HEK293 (cell line): ENCODE measurements around the gene AMACR.

ENCODE experiments used
- CTCF ChIA-PET: fragments of 350-600 bp; formaldehyde crosslinking; extraction: SDS; loops from one replicate; lab custom pipeline; 2021; ENCODE audit warnings: antibody characterized with exemption; lab: Yijun Ruan, JAX
- POLR2A ChIA-PET: fragments of 300-600 bp; formaldehyde crosslinking; extraction: SDS; loops from one replicate; lab custom pipeline; 2020; ENCODE audit warnings: antibody characterized with exemption, inconsistent platforms; lab: Yijun Ruan, JAX
- H3K27ac ChIP-seq: fragments of 200-500 bp; sonication (Bioruptor generic); 2 replicates; pipeline ENCODE4 v1.5.1; 2014; ENCODE audit warnings: low read depth, low read length, control low read depth, inconsistent platforms; ENCODE audit errors: extremely low read depth
- H3K36me3 ChIP-seq, 2 experiments: fragments of 200-500 bp in 1 of 2; sonication (Bioruptor generic) in 1 of 2; 1 replicate in 1 of 2; 2 replicates in 1 of 2; pipeline ENCODE4 v1.5.1; 2014 to 2017; ENCODE audit warnings: inconsistent platforms in 2 of 2, low read length in 2 of 2; ENCODE audit not compliant: control insufficient read depth in 2 of 2, insufficient read depth in 1 of 2
- H3K4me1 ChIP-seq: fragments of 200-500 bp; sonication (Bioruptor generic); 2 replicates; pipeline ENCODE4 v1.5.1; 2014; ENCODE audit warnings: mild to moderate bottlenecking, low read length, inconsistent platforms; ENCODE audit not compliant: control insufficient read depth, insufficient read depth
- H3K4me3 ChIP-seq: 2 replicates; pipeline ENCODE4 v1.5.1; 2011; ENCODE audit warnings: low read depth, mild to moderate bottlenecking, control low read depth, low read length, moderate library complexity
- H3K9me3 ChIP-seq: fragments of 200-500 bp; sonication (Bioruptor generic); 2 replicates; pipeline ENCODE4 v1.5.1; 2014; ENCODE audit warnings: low read depth, low read length, inconsistent platforms; ENCODE audit not compliant: control insufficient read depth, insufficient read depth
- KLF16 ChIP-seq: fragments of 450-650 bp; formaldehyde crosslinking; IDR thresholded peaks from 2 replicates; pipeline ENCODE4 v1.5.1; 2017; ENCODE audit warnings: missing biosample characterization, missing genetic modification characterization
- KLF9 ChIP-seq: fragments of 450-650 bp; formaldehyde crosslinking; IDR thresholded peaks from 2 replicates; pipeline ENCODE4 v1.5.1; 2016; ENCODE audit warnings: missing biosample characterization, missing genetic modification characterization, low read depth
- REPIN1 ChIP-seq: fragments of 450-650 bp; formaldehyde crosslinking; IDR thresholded peaks from 2 replicates; pipeline ENCODE4 v1.5.1; 2017; ENCODE audit warnings: missing biosample characterization, missing genetic modification characterization, low read depth
- SP7 ChIP-seq: fragments of 450-650 bp; formaldehyde crosslinking; IDR thresholded peaks from 2 replicates; pipeline ENCODE4 v1.5.1; 2016; ENCODE audit warnings: missing biosample characterization, missing genetic modification characterization
- TRIM28 ChIP-seq: IDR thresholded peaks from 2 replicates; pipeline ENCODE4 v1.6.1; 2011; ENCODE audit warnings: low read length, control low read depth, borderline replicate concordance
- YY1 ChIP-seq: fragments of 450-650 bp; formaldehyde crosslinking; IDR thresholded peaks from 2 replicates; pipeline ENCODE4 v1.5.1; 2018; ENCODE audit warnings: missing biosample characterization, missing genetic modification characterization
- ZBTB11 ChIP-seq: fragments of 450-650 bp; formaldehyde crosslinking; conservative IDR thresholded peaks from 2 replicates; pipeline ENCODE4 v1.5.1; 2016; ENCODE audit warnings: low read depth, missing biosample characterization, missing genetic modification characterization
- ZFP3 ChIP-seq: fragments of 450-650 bp; formaldehyde crosslinking; IDR thresholded peaks from 2 replicates; pipeline ENCODE4 v1.5.1; 2016; ENCODE audit warnings: low read depth, missing biosample characterization, missing genetic modification characterization
- ZNF350 ChIP-seq: fragments of 450-650 bp; formaldehyde crosslinking; IDR thresholded peaks from 2 replicates; pipeline ENCODE4 v1.5.0; 2017; ENCODE audit warnings: missing biosample characterization, mild to moderate bottlenecking, missing genetic modification characterization
- ZNF37A ChIP-seq: fragments of 450-650 bp; IDR thresholded peaks from 2 replicates; pipeline ENCODE4 v1.5.1; 2018; ENCODE audit warnings: missing biosample characterization, missing genetic modification characterization
- ZNF426 ChIP-seq: fragments of 450-650 bp; formaldehyde crosslinking; IDR thresholded peaks from 2 replicates; pipeline ENCODE4 v1.5.1; 2017; ENCODE audit warnings: missing biosample characterization, missing genetic modification characterization, mild to moderate bottlenecking, inconsistent platforms, moderate library complexity
- ZNF510 ChIP-seq: fragments of 450-650 bp; formaldehyde crosslinking; IDR thresholded peaks from 2 replicates; pipeline ENCODE4 v1.5.1; 2018; ENCODE audit warnings: mild to moderate bottlenecking, missing genetic modification characterization, missing biosample characterization; ENCODE audit not compliant: insufficient replicate concordance
- ZNF623 ChIP-seq: fragments of 450-650 bp; formaldehyde crosslinking; IDR thresholded peaks from 2 replicates; pipeline ENCODE4 v1.5.1; 2016; ENCODE audit warnings: missing biosample characterization, missing genetic modification characterization
- ZNF624 ChIP-seq: fragments of 450-650 bp; formaldehyde crosslinking; IDR thresholded peaks from 2 replicates; pipeline ENCODE4 v1.5.1; 2017; ENCODE audit warnings: missing biosample characterization, missing genetic modification characterization
- ZNF629 ChIP-seq: fragments of 450-650 bp; formaldehyde crosslinking; IDR thresholded peaks from 2 replicates; pipeline ENCODE4 v1.5.1; 2017; ENCODE audit warnings: missing biosample characterization, missing genetic modification characterization
- ZNF654 ChIP-seq: fragments of 450-650 bp; formaldehyde crosslinking; IDR thresholded peaks from 2 replicates; pipeline ENCODE4 v1.5.1; 2016; ENCODE audit warnings: low read depth, missing biosample characterization, missing genetic modification characterization
- ZNF658 ChIP-seq: fragments of 450-650 bp; formaldehyde crosslinking; IDR thresholded peaks from 2 replicates; pipeline ENCODE4; 2016; ENCODE audit warnings: missing biosample characterization, missing genetic modification characterization
- ZNF660 ChIP-seq: fragments of 450-650 bp; IDR thresholded peaks from 2 replicates; pipeline ENCODE4 v1.5.1; 2018; ENCODE audit warnings: missing biosample characterization, mild to moderate bottlenecking, missing genetic modification characterization
- ZNF664 ChIP-seq: fragments of 450-650 bp; formaldehyde crosslinking; IDR thresholded peaks from 2 replicates; pipeline ENCODE4 v1.5.1; 2016; ENCODE audit warnings: missing biosample characterization, missing genetic modification characterization
- ZNF747 ChIP-seq: fragments of 450-650 bp; formaldehyde crosslinking; IDR thresholded peaks from 2 replicates; pipeline ENCODE4 v1.5.1; 2016; ENCODE audit warnings: missing biosample characterization, missing genetic modification characterization
- ZNF76 ChIP-seq: fragments of 450-650 bp; formaldehyde crosslinking; IDR thresholded peaks from 2 replicates; pipeline ENCODE4; 2016; ENCODE audit warnings: low read depth, missing biosample characterization, missing genetic modification characterization, borderline replicate concordance
- TF ChIP-seq, protein P1 (sequence below): fragments of 450-650 bp; formaldehyde crosslinking; IDR thresholded peaks from 2 replicates; pipeline ENCODE4 v1.5.1; 2016; ENCODE audit warnings: missing biosample characterization, missing genetic modification characterization
- TF ChIP-seq, protein P2 (sequence below): fragments of 450-650 bp; formaldehyde crosslinking; IDR thresholded peaks from 2 replicates; pipeline ENCODE4 v1.5.1; 2016; ENCODE audit warnings: missing biosample characterization, missing genetic modification characterization, borderline replicate concordance

Gene AMACR

DNA sequence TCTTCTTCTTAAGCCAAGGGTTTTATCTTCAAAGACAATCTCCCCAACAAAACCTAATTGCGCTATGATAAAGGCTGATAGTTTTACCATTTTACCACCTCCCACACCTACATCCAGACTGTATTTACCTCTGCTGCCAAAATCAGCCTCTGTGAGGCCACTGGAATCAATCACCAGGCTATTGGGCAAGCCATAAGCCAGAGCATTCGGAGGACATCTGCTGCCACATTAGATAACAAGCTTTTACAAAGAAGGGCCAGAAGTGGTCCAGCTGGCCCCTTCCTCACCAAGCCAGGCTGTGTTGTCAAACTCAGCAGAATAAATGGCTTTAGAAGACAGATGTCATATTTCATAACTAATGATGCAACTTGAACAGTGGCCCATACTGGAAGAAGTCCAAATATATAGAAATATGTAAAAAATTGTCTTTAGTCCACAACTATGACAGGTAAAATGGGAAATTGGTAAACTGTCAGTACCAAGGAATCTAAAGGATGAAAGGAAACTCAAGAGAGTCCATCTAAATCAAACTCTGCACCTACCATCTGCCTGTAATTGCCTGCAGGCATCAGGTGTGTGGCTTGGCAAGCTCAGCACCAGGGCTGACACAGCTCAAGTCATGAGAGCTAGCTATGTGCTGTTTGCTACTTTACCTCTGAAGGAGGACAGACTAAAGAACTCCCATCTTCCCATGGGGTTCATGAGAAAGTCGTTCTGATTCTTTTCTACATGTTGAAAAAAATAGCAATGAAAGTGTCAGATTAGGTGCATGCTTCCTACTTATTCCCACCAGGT is 39.4 kb downstream of the AMACR start (continued):
- TF ChIP-seq ZBTB11 (tag by site-specific recombination) (no peak), KLF16 (tag by site-specific recombination) (no peak), ZNF629 (tag by site-specific recombination) (no peak), ZNF624 (tag by site-specific recombination) (no peak), ZNF76 (no peak), SP7 (tag by site-specific recombination) (no peak), ZNF623 (tag by site-specific recombination) (no peak)

- H3K4me1 ChIP-seq = no peaks in the 10 kb centered on the region
- TF ChIP-seq YY1 (tag by site-specific recombination) (no peak), ZNF658 (tag by site-specific recombination) (no peak), ZNF747 (tag by site-specific recombination) (no peak), ZFP3 (tag by site-specific recombination) (no peak), KLF9 (no peak), TRIM28 (no peak), ZNF654 (no peak), ZNF623 (tag by site-specific recombination) (no peak), ZNF350 (tag by site-specific recombination) (no peak), ZNF426 (no peak), ZNF37A (tag by site-specific recombination) (no peak), ZNF660 (tag by site-specific recombination) (no peak), REPIN1 (tag by site-specific recombination) (no peak), ZNF510 (no peak), ZNF664 (tag by site-specific recombination) (no peak)
- TF ChIP-seq, protein P1, sequence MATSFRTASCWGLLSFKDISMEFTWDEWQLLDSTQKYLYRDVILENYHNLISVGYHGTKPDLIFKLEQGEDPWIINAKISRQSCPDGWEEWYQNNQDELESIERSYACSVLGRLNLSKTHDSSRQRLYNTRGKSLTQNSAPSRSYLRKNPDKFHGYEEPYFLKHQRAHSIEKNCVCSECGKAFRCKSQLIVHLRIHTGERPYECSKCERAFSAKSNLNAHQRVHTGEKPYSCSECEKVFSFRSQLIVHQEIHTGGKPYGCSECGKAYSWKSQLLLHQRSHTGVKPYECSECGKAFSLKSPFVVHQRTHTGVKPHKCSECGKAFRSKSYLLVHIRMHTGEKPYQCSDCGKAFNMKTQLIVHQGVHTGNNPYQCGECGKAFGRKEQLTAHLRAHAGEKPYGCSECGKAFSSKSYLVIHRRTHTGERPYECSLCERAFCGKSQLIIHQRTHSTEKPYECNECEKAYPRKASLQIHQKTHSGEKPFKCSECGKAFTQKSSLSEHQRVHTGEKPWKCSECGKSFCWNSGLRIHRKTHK (tag by site-specific recombination) = no peak
- TF ChIP-seq, protein P2, sequence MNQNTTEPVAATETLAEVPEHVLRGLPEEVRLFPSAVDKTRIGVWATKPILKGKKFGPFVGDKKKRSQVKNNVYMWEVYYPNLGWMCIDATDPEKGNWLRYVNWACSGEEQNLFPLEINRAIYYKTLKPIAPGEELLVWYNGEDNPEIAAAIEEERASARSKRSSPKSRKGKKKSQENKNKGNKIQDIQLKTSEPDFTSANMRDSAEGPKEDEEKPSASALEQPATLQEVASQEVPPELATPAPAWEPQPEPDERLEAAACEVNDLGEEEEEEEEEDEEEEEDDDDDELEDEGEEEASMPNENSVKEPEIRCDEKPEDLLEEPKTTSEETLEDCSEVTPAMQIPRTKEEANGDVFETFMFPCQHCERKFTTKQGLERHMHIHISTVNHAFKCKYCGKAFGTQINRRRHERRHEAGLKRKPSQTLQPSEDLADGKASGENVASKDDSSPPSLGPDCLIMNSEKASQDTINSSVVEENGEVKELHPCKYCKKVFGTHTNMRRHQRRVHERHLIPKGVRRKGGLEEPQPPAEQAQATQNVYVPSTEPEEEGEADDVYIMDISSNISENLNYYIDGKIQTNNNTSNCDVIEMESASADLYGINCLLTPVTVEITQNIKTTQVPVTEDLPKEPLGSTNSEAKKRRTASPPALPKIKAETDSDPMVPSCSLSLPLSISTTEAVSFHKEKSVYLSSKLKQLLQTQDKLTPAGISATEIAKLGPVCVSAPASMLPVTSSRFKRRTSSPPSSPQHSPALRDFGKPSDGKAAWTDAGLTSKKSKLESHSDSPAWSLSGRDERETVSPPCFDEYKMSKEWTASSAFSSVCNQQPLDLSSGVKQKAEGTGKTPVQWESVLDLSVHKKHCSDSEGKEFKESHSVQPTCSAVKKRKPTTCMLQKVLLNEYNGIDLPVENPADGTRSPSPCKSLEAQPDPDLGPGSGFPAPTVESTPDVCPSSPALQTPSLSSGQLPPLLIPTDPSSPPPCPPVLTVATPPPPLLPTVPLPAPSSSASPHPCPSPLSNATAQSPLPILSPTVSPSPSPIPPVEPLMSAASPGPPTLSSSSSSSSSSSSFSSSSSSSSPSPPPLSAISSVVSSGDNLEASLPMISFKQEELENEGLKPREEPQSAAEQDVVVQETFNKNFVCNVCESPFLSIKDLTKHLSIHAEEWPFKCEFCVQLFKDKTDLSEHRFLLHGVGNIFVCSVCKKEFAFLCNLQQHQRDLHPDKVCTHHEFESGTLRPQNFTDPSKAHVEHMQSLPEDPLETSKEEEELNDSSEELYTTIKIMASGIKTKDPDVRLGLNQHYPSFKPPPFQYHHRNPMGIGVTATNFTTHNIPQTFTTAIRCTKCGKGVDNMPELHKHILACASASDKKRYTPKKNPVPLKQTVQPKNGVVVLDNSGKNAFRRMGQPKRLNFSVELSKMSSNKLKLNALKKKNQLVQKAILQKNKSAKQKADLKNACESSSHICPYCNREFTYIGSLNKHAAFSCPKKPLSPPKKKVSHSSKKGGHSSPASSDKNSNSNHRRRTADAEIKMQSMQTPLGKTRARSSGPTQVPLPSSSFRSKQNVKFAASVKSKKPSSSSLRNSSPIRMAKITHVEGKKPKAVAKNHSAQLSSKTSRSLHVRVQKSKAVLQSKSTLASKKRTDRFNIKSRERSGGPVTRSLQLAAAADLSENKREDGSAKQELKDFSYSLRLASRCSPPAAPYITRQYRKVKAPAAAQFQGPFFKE = no peak
- TF ChIP-seq, all 188 proteins: peak for 0
- POLR2A ChIA-PET = no interaction called here
- CTCF ChIA-PET = interaction anchor here (0.9 to 1.0 kb wide), 3 partner anchors 24 to 531 kb away, joined by 3 to 7 read pairs (median 3); no protein-coding TSS in a partner anchor
- H3K27ac ChIP-seq = no peak overlapping the region
- H3K9me3 ChIP-seq = no peaks in the 10 kb centered on the region
- no peak overlapping the region for H3K4me3 ChIP-seq
- no peaks in the 10 kb centered on the region for H3K36me3 ChIP-seq
Measured at GRCh38 chr5:33966805-33967204, 41.0 kb downstream of the AMACR start.
